Peyer's patch (tissue), 4 donors: ENCODE measurements around the gene METTL2A.

Source experiments
- CTCF ChIP-seq, 6 experiments: fragments of 450-650 bp in 4 of 6; fragments of 200-600 bp in 2 of 6; sonication (generic) in 1 of 6; IDR thresholded peaks; one replicate each; pipeline ENCODE4 v1.5.1; 2017 to 2019; ENCODE audit warnings: antibody characterized with exemption in 6 of 6, mild to moderate bottlenecking in 3 of 6, moderate library complexity in 1 of 6
- POLR2A ChIP-seq, 2 donors: fragments of 450-650 bp; IDR thresholded peaks; one replicate each; pipeline ENCODE4 v1.5.1; 2017; ENCODE audit warnings: antibody characterized with exemption in 2 of 2, mild to moderate bottlenecking in 2 of 2, moderate library complexity in 2 of 2

GRCh38 chr17:62405451-62405850 is 18.2 kb upstream of the METTL2A start:
- TF ChIP-seq CTCF (IDR thresholded peaks at IDR 0.05) (no peak), POLR2A (IDR thresholded peaks at IDR 0.05) (no peak)
